ENCODE results near the gene CHST11. TPM values are rescaled to one million over a fixed set of nuclear protein-coding genes. Genes with fewer than 3 reads are reported as not detected.

The CHST11 gene
- total and polyA plus RNA-seq, 8 donors = 11.1 to 56.9 (median 14.8) TPM

DNA sequence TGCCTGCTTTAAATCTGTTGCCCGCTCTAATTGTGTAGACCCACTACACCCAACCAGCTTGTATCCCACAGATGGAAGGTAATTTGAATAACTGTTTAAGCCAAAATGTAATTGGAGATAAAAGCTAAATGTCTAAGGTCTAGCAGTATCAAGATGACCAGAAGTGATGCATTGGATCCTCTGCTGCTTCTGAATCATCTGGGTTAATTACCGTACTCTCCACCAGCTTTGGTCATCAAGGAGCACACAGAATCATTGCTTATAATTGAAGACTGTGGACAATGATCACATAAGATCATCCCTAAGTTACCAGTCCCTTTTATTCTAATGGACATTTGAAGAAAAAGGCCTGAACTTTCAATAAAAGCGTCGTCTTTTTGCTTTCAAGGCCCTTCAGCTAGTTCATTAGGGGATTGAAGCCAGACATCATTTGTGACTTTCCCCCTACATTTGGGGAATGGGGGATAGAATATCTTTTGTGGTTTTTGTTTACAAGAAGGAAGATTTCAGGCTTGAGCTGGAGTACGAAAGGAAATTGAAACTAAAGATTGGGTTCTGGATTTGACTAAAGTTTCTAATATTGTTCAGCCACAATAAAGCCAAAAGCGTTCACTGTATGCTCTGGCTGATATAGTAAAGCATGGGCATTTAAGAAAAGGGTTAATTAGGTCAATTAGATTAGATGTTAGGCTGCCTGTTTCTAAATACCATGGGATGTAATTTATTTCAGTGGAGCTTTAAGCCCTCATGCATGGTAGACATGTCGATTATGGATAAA lies 123.2 kb downstream of the CHST11 start:
- DNase-seq = no peak
- TF ChIP-seq, protein P1, sequence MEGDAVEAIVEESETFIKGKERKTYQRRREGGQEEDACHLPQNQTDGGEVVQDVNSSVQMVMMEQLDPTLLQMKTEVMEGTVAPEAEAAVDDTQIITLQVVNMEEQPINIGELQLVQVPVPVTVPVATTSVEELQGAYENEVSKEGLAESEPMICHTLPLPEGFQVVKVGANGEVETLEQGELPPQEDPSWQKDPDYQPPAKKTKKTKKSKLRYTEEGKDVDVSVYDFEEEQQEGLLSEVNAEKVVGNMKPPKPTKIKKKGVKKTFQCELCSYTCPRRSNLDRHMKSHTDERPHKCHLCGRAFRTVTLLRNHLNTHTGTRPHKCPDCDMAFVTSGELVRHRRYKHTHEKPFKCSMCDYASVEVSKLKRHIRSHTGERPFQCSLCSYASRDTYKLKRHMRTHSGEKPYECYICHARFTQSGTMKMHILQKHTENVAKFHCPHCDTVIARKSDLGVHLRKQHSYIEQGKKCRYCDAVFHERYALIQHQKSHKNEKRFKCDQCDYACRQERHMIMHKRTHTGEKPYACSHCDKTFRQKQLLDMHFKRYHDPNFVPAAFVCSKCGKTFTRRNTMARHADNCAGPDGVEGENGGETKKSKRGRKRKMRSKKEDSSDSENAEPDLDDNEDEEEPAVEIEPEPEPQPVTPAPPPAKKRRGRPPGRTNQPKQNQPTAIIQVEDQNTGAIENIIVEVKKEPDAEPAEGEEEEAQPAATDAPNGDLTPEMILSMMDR (IDR thresholded peaks at IDR 0.05) = no peak
- peaks cover 4 to 38% of the 10 kb centered on the region in 2 donors for H3K4me1 ChIP-seq
- no peak for ATAC-seq
- intact Hi-C loops (cut with DNase I) = no loop called here
- H3K27ac ChIP-seq = no peak overlapping the region
- H3K36me3 ChIP-seq = no peaks in the 10 kb centered on the region
- H3K9me3 ChIP-seq = no peaks in the 10 kb centered on the region
- H3K4me3 ChIP-seq = no peak overlapping the region
- no peaks in the 10 kb centered on the region for H3K27me3 ChIP-seq

- Histone ChIP-seq H3K4me1 (peaks cover 4 to 31% of the 10 kb centered on the region in 2 donors), H3K4me3 (no peak overlapping the region), H3K9me3 (no peaks in the 10 kb centered on the region), H3K36me3 (no peaks in the 10 kb centered on the region), H3K27ac (no peak overlapping the region), H3K27me3 (no peaks in the 10 kb centered on the region)
- ATAC-seq (no peak), DNase-seq (peak in 1 of 4 donors; percentile 16)
- intact Hi-C loops (cut with DNase I) = no loop called here
- TF ChIP-seq, protein P1 (IDR thresholded peaks at IDR 0.05) = no peak
Observed at GRCh38 chr12:104581005-104581570, 124.3 kb downstream of the CHST11 start.

DNA sequence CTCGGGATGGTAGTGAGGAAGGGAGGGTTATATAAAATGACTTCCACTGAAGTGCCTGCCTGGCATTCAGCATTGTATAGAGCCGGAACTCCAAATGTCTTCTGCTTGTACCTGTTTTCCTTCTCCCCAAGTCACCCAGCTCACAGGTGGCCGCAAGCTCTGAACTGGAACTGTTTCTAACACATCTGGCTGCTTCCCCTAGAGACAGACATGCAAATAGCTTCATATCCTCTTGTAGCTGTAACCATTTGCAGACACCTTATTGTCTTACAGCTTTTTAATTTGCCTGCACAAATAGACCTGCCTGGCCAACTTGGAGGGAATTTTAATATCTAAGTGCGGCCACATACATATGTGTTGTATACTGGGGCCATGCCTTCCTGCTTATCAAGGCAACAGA lies 126.0 kb downstream of the CHST11 start:
- TF ChIP-seq, protein P1 (IDR thresholded peaks at IDR 0.05) = no peak
- no peaks in the 10 kb centered on the region for H3K27me3 ChIP-seq
- H3K4me1 ChIP-seq = peaks cover 4 to 26% of the 10 kb centered on the region in 2 donors
- H3K36me3 ChIP-seq = no peaks in the 10 kb centered on the region
- intact Hi-C loops (cut with DNase I) = no loop called here
- no peak overlapping the region for H3K27ac ChIP-seq
- ATAC-seq (no peak), DNase-seq (no peak)
- H3K9me3 ChIP-seq = no peaks in the 10 kb centered on the region
- H3K4me3 ChIP-seq = no peak overlapping the region

DNA sequence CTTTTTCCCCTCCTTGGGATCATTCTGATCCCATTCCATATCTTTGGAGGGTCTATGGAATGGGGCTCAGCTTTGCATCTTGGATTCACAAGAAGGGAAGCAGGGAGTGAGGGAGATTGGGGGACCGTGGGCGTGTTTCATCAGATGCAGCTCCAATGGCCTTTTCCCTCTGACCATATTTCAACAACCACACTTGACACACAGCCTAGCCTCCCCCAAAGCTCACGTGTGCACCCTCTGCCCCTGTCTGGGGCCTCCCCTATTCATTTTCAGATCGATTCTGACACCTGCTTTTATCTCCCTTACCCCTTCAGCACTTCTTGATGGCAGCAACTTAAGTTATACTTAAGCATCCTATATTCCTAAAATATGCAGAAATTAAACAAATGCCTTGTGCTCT lies 126.6 kb downstream of the CHST11 start:
- intact Hi-C loops (cut with DNase I) = no loop called here
- TF ChIP-seq, protein P1 (IDR thresholded peaks at IDR 0.05) = no peak
- no peak overlapping the region for H3K4me3 ChIP-seq
- ATAC-seq (no peak), DNase-seq (no peak)
- H3K9me3 ChIP-seq = no peaks in the 10 kb centered on the region
- H3K27me3 ChIP-seq = no peaks in the 10 kb centered on the region
- peaks cover 4 to 25% of the 10 kb centered on the region in 2 donors for H3K4me1 ChIP-seq
- H3K27ac ChIP-seq = no peak overlapping the region
- H3K36me3 ChIP-seq = no peaks in the 10 kb centered on the region

GRCh38 chr12:104585448-104586055 lies 128.8 kb downstream of the CHST11 start:
- H3K4me1 ChIP-seq = peaks cover 0 to 11% of the 10 kb centered on the region in 2 donors
- H3K9me3 ChIP-seq = no peaks in the 10 kb centered on the region
- no peak for DNase-seq
- H3K36me3 ChIP-seq = no peaks in the 10 kb centered on the region
- ATAC-seq = no peak
- H3K4me3 ChIP-seq = no peak overlapping the region
- no peaks in the 10 kb centered on the region for H3K27me3 ChIP-seq
- TF ChIP-seq, protein P1 (IDR thresholded peaks at IDR 0.05) = no peak
- no peak overlapping the region for H3K27ac ChIP-seq
- intact Hi-C loops (cut with DNase I) = no loop called here

Data from left lung (tissue), 10 donors.